HG02870 (cell line): ENCODE measurements around the gene NPFFR2.
A peak's percentile ranks its signal among the peaks of the same experiment; 100 is the strongest.
"Not testable (repeated sequence)": the region's sequence is repeated elsewhere in the genome, so short reads cannot be mapped to it uniquely, and the experiment has no call there.

Experiments used
- ATAC-seq: cut with Tn5 transposase; IDR thresholded peaks from one replicate; pipeline ENCODE4 v1.9.1; 2021; ENCODE audit warnings: mild to moderate bottlenecking, moderate library complexity; ENCODE audit not compliant: unreplicated experiment

NPFFR2 gene

GRCh38 chr4:72031868-72032608 lies at the start of gene NPFFR2:
Gene NPFFR2, plus strand, starts transcription at chr4:72032000. Its CDS starts 96,592 bp downstream, at chr4:72128592.
- ATAC-seq: no peak

GRCh38 chr4:71992571-71993312 lies 39.1 kb upstream of the NPFFR2 start:
- no peak for ATAC-seq

- no peak for ATAC-seq
Measured at GRCh38 chr4:71994559-71994958, 37.2 kb upstream of the NPFFR2 start.

DNA sequence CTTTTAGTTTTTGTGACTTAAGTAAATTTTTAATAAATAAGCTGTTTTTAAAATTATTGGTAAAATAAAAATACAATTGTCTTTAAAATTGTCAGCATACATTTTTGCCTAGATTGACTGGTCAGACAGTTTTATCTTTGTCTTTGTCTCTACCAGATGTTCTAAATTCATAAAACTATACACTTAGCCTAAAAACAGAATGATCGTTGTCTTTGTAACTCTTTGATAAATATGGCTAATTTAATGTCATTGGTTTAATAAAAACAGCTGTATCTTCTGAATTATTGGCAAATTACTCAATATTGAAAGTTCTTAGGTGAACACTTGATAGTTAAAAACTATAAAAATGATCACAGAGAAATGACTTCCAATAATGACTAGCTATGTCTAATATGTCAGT lies 36.5 kb upstream of the NPFFR2 start:
- ATAC-seq: no peak

DNA sequence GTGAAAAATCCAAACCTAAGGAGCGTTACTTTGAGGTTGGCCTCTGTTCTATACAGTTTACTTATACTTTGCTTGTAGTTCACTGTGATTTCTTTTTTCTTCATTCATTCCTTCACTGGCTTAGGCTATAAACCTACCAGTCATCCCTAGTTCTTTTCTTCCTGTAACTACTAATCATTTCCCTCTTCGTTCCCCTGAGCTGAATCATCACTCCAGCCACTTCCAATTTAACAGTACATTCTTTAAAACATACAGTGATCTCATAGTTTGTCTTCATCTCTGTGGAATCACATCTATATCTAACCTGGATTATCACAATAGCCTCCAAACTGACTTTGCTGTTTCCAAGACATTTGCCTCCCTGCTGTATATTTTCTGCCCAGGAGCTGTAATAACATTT lies 25.2 kb upstream of the NPFFR2 start:
- no peak for ATAC-seq

- no peak for ATAC-seq
Measured at GRCh38 chr4:72011906-72012305, 19.9 kb upstream of the NPFFR2 start.

DNA sequence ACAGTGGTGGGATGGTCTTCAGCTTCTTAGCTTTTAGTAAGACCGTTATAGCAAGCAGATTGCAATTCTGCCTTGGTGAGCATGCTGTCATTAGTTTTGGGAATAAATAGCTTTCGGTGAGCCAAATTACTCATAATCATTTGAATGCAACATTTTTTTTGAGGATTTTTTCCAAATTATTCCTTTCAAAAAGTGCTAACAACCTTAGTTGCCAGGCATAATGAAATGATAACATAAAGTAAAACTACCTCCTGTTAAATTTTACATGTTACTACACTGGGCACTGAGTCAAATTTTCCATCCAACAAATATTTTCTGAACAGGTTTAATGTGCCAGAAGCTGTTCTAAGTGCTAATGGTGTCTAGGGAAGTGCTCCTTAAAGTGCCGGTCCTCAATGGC lies 15.8 kb upstream of the NPFFR2 start:
- ATAC-seq: no peak

DNA sequence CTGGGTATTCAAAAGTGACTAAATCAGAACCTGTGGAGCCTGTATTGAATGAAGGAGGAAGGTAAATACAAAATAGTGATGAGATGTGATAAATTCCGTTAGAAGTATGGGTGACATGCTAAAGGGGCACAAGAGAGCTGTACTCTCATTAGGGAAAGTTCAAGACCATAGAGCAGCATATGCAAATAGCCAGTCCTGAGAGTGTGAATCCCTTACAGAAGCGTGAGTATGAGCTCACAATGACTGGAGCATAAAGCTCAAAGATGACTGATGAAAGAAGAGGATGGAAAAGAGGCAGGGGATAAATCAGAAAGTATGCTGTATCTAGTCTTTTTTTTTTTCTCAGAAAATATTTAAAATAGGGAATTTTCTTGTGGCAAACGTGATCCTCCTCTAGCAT lies 12.1 kb upstream of the NPFFR2 start:
- no peak for ATAC-seq

GRCh38 chr4:72022553-72022952 lies 9.2 kb upstream of the NPFFR2 start:
- no peak for ATAC-seq

DNA sequence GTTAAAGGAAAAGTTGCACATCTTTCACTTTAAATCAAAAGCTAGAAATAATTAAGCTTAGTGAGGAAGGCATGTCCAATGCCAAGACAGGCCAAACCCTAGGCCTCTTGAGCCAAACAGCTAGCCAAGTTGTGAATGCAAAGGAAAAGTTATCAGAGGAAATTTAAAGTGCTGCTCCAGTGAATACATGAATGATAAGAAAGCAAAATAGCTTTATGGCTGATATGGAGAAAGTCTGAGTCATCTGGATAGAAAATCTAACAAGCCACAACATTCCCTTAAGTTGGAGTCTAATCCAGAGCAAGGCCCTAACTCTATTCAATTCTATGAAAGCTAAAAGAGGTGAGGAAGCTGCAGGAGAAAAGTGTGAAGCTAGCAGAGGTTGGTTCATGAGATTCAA lies 23.8 kb downstream of the NPFFR2 start:
- ATAC-seq: no peak

DNA sequence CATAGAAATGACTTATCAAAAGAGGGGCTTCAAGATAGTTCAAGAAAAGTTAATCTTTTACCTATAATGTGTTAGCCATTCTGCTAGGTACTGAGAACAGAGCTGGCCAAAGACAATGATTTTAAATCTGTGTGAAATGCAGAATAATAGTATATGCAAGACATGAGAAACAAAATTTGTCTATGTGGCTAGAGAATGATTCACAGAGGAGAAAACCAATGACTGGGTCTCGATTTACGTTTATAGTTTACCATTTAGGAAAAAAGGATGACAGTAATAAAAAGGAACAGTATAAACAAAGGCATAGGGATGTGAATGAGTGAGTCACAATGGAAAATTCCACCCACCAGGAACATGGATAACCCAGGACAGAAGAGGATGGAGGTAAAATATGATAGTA lies 31.9 kb downstream of the NPFFR2 start:
- ATAC-seq: no peak

GRCh38 chr4:72067051-72067450 lies 35.3 kb downstream of the NPFFR2 start:
- ATAC-seq: no peak

GRCh38 chr4:72073816-72074215 lies 42.0 kb downstream of the NPFFR2 start:
- ATAC-seq: no peak

GRCh38 chr4:72076562-72076961 lies 44.8 kb downstream of the NPFFR2 start:
- no peak for ATAC-seq

DNA sequence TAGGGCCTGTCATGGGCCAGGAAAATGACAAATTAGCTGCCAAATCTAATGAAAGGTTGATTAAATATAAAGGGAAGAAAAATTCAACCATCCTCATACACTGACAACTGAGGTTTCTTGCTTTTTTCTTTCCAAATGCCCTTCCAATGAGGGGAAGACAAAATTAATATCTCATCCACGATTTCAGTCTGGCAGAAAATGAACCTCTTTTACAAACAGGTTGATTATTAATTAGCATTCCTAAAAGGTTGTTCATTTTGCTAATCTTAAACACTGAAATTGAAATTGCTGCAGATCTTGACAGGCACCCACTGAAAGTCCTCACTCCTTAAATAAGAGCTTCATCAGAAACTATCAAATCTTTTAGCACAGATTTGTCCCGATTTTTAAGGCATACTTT lies 45.5 kb downstream of the NPFFR2 start:
- no peak for ATAC-seq

- peak; percentile 69 for ATAC-seq
Measured at GRCh38 chr4:72084587-72085011, 52.8 kb downstream of the NPFFR2 start.

DNA sequence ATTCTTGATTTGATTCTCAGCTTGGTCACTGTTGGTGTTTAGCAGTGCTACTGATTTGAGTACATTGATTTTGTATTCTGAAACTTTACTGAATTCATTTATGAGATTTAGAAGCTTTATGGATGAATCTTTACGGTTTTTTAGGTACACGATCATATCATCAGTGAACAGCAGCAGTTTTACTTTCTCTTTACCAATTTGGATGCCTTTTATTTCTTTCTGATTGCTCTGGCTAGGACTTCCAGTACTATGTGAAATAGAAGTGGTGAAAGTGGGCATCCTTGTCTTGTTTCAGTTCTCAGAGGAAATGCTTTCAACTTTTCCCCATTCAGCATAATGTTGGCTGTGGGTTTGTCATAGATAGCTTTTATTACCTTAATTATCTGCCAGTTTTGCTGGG lies 58.8 kb downstream of the NPFFR2 start:
- ATAC-seq: not testable (repeated sequence)

- ATAC-seq: no peak
Measured at GRCh38 chr4:72094059-72094797, 62.4 kb downstream of the NPFFR2 start.

- no peak for ATAC-seq
Measured at GRCh38 chr4:72107456-72107855, 75.7 kb downstream of the NPFFR2 start.

GRCh38 chr4:72109364-72109763 lies 77.6 kb downstream of the NPFFR2 start:
- ATAC-seq: no peak

DNA sequence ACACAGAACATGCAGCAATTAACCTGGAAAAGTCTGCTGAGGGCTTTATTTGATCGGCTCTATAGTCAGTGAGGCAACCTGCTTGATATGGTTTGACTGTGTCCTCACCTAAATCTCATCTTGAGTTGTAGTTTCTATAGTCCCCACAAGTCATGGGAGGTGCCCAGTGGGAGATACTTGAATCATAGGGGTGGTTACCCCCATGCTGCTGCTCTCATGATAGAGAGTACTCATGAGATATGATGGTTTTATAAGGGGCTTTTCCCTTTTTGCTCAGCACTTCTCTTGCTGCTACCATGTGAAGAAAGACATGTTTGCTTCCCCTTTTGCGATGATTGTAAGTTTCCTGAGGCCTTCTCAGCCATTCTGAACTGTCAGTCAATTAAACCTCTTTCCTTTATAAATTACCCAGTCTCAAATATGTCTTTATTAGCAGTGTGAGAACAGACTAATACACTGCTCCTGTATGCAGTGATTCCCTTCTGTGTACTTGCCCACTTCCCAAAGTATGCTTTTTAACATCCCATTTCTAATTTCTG lies 78.2 kb downstream of the NPFFR2 start:
- ATAC-seq: no peak
